Activated CD4-positive, alpha-beta T cell treated with anti-CD3 and anti-CD28 coated beads, Interleukin-10, Interleukin-2, amounts not matched to agents 100 ng/mL and 50 ng/mL, durations not matched to agents 16 hours and 8 hours (primary cell): ENCODE measurements around the gene TNFRSF8.
"Not testable (repeated sequence)": the region's sequence is repeated elsewhere in the genome, so short reads cannot be mapped to it uniquely, and the experiment has no call there.

Experiments
- DNase-seq: peaks from one replicate; pipeline ENCODE4 v3.0.0-alpha.2; 2020

Gene TNFRSF8

DNA sequence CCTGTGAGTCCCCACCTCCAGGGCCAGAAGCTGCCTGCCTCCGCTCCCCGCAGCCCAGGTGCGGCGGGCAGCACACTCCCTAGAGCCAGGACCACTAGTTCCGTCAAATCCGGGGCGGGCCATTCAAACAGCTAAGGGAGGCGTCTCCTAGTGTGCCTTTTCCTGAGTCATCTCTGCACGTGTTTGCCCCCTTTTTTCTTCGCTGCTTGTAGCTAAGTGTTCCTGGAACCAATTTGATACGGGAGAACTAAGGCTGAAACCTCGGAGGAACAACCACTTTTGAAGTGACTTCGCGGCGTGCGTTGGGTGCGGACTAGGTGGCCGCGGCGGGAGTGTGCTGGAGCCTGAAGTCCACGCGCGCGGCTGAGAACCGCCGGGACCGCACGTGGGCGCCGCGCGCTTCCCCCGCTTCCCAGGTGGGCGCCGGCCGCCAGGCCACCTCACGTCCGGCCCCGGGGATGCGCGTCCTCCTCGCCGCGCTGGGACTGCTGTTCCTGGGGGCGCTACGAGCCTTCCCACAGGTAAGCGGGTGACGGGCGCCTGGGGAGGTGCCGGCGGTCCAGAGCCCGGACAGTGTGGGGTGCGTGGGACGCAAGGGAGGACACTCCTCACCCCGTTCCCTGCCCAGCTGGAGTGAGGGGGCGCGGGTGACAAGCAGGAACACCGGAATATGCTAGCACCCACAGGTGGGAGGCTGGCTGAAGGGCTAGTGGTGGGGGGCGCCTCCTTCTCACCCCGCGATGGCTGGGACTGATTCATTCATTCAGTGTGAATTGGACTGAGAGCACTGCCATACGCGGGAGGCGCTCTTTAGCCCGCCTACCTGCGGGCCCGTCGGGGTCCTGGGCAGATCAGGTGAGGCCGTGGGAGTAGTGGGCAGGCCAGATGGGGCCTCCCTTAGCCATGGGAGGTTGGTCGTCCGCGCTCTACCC lies at the start of gene TNFRSF8:
TSS of gene TNFRSF8 (plus strand) at position 163 of the 932 bp plus-strand sequence. CDS start at position 459, 296 bp downstream.
- peak; percentile 91 for DNase-seq

DNA sequence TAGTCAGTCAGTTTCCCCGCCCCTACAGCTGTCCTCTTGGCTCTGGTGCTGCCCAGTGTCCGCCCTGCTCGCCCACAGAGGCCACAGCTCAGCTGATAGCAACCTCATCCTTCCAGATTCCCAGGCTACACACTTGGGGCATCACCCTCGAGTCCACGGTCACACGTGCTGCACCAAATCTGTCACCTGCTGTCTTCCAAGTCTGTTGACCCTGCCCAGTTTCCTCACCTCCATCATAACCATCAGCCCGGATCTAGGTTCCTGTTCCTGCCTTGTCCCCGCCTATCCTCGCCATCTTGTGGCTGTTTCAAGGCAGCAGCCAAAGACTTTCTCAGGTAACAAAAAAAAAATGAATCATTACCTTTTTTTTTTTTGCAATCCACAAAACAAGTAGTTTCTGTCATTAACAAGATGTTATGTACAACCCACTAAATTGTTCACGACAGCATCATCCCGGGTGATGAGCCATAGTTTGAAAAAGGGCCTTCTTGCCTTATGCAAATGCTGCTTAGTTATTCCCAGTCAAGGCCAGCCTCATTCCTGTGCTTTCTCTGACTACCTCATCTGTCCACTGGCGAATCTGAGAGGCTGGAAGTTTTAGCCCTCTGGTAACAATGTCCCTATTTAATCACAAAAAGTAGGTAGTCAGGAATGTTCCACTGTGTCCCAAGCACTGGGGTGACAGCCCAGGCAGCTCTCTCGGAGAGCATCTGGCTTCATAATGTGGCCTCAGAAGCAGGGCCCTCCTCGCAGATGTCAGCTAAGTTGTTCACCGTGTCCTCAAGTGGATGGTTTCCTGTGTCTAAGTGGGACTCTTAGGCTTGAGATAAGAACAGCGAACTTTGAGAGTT lies 48.7 kb upstream of the TNFRSF8 start:
- DNase-seq: peak; percentile 65

DNA sequence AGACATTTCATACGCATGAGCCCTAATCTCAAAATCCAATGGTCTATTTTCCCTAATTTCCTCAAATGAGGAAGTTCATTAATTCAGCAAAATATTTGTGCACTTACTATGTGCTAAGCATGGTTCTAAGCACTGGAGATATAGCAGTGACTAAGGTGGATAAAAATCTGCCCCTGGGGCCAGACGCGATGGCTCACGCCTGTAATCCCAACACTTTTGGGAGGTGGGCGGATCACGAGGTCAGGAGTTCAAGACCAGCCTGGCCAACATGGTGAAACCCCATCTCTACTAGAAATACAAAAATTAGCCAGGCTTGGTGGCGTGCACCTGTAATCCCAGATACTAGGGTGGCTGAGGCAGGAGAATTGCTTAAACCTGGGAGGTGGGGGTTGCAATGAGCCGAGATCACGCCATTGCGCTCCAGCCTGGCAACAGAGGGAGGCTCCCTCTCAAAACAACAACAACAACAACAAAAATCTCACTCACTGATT lies 48.1 kb upstream of the TNFRSF8 start:
- no peak for DNase-seq

DNA sequence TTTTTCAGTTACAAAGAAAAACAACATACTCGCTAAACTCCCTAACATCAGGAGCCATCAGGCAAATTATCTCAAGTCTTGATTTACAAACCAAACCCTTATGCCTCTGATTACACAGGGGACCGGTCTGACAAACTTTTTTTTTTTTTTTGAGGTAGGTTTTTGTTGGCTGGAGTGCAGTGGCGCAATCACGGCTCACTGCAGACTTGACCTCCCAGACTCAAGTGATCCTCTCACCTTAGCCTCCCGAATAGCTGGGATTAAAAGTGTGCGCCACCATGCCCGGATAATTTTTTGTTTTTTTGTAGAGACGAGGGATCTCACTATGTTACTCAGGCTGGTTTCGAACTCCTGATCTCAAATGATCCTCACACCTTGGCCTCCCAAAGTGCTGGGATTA lies 47.6 kb upstream of the TNFRSF8 start:
- no peak for DNase-seq

DNA sequence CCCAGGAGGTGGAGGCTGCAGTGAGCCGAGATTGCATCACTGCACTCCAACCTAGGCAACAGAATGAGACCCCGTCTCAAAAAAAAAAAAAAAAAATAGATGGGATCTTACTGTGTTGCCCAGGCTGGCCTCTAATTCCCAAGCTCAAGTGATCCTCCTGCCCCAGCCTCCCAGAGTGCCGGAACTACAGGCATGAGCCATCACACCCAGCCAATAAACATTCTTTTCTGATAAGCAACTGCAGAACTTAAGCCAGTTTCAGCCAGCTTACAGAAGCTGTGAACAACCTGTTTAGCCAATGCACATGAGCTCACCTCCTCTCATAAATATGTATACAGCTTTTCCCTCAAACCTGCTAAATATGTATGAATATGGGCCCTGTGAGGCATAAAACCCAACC lies 46.9 kb upstream of the TNFRSF8 start:
- DNase-seq: no peak

DNA sequence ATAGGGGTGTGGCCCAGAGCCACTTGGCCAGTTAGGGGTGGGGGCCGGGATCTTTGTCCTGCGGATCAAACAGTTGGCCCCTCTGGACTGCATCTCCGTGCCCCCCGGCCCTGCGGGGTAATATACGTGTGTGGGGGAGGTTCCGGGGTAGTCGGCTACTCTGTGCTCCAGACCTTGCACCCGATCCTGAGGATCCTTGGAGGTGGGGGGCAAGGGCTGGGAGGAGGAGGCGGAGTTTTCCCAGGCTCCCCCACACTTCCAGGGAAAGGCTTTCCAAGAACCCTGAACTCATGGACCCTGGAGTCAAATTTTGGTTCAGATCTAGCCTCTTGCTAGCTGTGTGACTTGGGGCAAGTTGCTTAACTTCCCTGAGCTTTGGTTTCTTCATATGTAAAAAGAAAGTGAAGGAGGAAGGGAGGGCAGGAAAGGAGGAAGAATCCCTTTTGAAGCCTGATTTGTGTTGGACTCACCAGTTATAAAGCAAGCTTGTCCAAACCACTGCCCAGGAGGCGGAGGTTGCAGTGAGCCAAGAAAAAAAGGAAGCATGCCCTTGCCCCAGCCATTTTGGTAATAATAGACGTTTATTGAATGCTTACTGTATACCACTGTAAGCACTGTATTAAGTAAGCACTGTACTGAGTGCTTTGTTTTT lies 43.1 kb upstream of the TNFRSF8 start:
- no peak for DNase-seq

DNA sequence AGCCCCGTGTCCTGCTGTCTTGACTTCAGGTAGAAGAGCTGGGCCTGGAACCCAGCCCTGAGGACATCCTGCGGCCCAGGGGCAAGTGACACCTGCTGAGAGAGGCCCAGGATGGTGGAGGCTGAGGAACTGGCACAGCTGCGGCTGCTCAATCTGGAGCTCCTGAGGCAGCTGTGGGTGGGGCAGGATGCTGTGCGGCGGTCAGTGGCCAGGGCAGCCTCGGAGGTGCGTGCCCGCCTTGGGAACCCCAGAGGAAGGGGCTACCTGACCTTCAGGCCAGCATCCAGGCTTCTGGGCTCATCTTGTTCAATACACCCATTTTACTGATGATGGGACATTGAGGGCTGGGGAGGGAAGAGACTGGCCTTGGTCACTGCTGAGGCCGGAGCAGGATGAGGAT lies 41.5 kb upstream of the TNFRSF8 start:
- DNase-seq: no peak

DNA sequence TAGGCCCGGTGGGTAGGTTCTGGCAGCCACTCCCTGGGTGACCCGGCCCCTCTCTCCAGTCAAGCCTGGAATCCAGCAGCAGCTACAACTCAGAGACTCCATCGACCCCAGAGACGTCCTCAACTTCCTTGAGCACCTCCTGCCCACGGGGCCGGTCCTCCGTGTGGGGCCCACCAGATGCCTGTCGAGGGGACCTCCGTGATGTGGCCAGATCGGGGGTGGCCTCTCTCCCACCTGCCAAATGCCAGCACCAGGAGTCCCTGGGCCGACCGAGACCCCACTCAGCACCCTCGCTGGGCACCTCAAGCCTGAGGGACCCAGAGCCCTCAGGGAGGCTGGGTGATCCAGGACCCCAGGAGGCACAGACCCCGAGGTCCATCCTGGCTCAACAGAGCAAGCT lies 41.1 kb upstream of the TNFRSF8 start:
- no peak for DNase-seq

DNA sequence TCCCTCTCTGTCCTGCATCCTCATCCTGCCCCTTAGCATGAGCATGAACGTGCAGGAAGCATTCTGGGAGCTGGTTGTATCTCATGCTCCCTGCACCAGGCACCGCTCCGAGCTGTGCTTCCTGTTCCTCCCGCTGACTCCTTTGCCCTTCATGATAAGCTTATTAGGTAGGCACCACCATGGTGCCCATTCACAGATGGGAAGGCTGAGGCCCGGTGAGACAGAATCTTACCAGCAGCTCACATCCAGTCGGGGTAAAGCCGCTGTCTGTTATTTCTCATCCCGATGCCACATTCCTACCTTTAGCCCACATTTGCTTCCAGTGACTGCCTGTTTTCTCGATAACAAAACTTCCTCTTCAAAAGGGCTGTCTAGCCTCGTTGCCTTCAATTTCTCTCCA lies 36.5 kb upstream of the TNFRSF8 start:
- no peak for DNase-seq

DNA sequence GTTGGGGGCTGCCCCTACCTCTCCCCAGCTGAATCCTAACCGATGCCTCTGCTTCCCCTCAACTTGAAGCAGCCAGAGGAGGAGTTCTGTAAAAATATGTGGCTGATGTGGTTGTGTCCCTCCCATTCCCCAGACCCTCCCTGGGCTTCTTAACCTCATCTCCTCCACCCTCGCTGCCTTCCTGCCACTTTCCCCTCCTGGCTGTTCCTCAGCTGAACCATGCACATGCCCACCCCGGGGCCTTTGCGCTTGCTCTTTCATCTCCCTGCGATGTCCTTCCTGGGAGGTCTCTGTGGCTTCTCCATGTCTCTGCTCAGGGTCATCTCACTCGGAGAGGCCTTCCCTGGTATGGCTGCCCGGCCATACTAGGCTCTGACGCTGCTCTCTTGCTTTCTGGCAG lies 34.9 kb upstream of the TNFRSF8 start:
- no peak for DNase-seq

DNA sequence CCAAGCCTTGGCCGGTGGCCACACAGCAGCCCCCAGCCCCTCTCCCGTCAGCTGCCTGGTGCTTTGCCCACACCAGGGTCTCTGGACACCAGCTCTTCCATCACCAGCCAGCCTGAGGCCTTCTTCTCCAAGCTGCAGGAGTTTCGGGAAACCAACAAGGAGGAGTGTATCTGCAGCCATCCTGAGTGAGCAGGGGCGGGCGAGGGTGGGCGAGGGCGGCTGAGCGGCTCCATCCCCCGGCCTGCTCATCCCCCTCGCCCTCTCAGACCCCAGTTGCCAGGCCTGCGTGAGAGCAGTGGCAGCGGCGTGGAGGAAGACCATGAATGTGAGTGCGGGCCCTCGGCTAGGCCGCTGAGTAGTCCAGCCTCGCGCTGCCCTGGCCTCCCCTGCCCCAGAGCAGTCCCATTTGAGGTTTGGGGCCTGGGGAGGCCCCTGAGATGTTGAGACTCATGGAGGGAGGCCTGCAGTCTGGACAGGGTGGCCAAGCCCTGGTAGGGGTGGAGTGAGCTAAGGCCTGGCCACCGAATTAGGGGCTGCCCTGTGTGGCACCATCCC lies 34.1 kb upstream of the TNFRSF8 start:
- DNase-seq: no peak

DNA sequence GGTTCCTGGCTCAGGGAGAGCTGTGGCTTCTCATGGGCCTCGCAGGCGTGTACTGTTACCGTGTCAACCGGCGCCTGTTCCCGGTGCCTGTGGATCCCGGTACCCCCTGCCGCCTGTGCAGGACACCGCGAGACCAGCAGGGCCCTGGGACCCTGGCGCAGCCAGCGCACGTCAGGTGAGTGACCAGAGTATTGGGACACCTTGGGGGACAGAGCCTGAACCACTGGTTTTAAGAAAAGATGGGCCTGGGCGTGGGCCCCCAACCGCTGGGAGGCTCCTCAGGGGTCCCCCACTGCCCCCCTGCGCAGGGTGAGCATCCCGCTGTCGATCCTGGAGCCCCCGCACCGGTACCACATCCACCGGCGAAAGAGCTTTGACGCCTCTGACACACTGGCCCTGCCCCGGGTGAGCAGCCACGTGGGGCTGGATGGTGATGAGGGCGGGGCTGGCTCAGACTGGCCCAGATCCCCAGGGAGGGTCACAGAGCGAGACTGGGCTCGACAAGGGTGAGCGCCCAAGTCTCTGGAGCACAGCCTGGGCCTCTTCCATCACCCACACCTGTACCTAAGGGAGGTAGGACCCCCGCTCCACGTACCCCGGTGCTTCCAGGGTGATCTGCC lies 33.3 kb upstream of the TNFRSF8 start:
- no peak for DNase-seq

DNA sequence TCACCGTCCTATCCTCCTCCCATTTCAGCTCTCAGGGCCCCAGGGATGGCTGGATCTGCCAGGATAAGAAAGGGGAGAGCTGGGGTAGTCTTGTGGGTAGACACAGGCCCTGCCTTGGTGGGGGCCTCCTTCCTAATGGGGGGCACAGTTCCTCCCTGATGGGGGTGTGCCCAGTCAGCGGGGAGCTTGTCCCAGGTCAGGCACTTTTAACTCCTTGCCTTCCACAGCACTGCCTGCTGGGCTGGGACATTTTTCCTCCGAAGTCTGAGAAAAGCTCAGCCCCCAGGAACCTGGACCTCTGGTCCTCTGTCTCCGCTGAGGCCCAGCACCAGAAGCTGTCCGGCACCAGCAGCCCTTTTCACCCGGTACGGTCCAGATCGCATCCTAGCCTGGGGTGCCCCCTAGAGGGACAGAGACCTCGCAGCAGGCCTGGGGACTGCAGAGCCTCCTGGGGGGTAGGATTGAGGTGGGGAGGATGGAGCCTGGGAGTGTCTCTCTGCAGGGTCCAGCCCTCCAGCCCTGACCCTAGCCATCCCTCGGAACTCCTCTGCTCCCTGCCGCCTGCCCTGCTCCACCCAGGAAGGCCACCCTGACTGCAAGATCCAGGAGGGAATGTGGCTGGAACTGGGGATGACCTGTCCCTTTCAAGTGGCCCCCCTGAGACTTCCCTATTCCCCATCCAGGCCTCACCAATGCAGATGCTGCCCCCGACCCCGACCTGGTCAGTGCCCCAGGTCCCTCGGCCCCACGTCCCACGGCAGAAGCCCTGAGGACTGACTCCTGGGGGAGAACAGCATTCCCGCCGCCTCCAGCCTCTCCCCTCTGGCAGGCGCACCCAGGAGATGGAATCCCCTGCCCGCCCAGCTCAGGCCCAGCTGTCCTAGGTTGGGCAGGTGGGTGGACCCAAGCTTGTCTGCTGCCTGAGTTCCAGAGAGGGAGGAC lies 31.8 kb upstream of the TNFRSF8 start:
- DNase-seq: peak; percentile 64

DNA sequence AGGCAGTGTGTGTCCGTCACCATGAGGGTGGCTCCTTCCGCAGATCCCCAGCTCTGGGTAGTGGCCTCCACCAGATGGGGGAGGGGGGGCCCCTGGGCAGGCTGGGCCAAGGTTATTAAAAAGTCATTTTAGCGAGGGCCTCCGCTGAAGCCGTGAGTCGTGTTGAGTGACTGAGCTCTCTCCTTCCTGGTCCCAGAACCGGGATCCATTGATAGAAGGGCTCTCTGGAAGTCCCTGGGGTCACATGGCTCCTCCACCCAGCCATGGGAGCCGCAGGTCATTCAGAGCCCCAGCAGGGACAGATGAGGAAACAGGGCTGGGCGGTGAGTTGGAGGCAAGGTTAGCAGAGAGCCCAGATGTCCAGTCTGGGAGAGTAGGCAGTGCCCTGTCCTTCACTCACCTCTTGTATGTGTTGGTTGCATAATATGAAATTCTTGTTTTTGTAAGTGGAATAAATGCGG lies 30.9 kb upstream of the TNFRSF8 start:
- no peak for DNase-seq

DNA sequence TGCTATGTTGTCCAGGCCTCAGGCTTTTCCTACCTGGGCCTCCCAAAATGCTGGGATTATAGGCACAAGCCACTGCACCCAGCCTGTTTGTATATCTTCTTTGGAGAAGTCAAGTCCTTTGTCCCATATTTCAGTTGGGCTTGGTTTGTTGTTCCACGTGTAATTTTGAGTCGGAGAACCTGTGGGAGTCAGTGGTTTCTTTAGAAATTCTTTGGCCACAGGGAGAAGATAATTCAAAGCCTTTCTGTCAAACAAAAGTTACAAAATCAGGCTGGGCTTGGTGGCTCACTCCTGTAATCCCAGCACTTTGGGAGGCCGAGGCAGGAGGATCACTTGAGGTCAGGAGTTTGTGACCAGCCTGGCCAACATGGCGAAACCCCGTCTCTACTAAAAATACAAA lies 29.7 kb upstream of the TNFRSF8 start:
- DNase-seq: not testable (repeated sequence)

DNA sequence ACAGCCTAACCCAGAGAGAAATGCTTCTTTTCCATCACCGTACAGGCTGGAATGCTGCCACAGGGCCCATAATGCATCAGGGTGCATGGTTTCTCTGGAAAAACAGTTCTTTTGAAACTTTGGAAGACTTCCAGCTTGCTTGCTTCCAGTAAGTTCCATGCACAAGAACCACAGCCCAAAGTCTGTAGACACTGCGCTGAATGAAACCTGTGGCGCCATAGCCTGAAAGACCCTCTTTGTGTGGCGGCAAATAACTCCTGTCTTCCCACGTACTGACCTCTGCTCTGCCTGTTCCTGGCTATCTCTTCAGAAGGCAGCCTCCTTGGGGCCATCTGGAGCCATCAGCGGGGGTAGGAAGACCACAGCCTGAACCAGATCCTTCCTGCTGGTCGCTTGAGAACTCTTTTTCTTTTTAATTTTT lies 28.7 kb upstream of the TNFRSF8 start:
- DNase-seq: no peak

DNA sequence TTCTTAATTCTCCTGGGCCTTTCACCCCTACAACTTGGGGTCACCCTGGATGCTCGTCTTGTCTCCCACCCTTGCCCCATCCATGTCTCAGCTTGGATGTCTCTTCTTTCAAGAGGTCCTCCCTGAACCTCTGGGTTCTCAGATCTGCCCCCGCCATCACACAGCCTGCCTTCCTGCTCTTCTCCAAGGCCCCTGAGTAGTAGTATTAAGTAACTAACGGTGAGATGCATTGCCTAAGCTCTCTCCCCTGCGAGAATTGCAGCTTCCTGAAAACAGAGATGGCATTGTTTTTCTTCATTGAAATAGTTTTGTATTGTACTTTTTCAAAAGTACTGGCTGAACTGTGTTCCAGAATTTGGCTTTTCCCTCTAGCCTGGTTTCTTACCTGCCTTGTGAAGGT lies 27.8 kb upstream of the TNFRSF8 start:
- DNase-seq: no peak

DNA sequence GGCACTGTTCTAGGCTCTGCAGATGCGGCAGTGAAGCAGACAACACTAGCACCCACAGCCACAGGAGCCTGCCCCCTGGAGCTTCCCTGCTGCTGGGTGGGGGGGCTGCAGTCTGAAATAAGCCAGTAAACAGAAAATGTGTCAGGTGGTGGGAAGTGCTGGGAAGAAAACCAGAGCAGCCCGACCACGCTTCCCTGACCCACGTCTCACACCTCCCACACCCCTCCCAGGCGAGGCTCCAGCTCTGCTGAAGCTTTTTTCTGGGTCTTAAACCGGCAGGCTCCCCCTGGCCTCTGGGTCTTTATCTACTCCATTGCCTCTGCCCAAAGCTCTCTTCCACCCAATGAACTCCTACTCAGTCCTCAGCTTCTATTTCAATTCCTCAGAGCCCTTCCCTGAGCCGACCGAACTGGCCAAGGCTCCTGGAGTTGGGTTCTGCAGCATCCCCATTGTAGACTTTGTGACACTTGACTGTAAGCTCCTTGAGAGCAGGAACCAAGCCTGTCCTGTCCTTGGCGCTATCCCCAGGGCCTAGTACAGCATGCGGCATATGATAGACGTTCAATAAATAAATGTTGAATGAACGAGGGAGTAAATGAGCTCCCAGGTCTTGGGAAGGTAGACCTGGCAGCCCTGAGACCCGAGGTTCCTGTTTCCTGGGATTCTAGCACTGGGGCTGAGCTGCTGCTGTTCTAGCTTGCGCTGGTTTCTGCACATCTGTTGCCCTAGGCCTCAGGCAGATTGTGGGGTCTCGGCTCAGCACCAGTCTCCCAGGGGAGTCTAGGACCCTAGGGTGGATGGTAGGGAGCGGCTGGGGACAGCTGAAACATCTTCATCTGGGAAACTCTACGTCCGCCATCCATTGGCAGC lies 25.4 kb upstream of the TNFRSF8 start:
- DNase-seq: no peak

DNA sequence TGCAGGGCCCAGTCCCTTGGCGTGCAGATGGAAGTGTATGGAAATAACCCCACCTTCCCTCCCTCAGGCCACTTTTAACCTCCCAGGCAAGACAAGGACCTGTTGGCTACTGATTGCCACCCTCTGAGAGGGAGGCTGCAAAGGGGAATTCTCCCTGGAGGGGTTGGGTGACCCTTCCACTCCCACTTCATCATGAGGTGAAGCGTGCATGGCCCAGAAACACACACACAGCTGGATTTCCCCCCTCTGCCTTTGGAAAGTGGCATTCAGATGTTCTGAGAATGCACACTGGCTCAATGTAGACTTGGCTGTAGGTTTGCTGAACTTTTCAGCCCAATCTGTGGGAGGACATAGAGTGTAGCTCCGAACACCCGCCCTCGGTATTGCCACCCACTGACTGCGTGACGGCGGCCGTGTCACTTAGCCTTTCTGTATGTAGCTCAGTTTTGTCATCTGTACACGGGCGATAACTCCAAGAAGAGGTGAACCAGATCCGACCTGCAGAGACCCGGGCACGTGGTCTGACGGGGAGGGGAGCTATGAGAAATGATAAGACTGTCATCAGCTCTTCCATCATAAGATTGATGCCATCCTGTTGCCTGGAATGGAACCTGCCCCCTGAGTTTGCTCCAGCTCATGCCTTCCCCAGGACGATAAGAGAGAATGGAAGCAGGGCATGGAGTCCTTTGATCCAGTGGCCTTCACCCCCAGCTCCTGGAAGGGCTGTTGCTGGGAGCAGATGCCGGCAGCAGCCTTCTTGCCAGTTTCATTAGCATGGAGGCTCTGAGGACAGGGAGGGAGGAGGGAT lies 24.5 kb upstream of the TNFRSF8 start:
- DNase-seq: no peak
